Endothelial cell of hepatic sinusoid (primary cell): ENCODE data around the gene MAFG.

Experiments used
- in situ Hi-C: cut with HindIII; loops from 2 replicates; pipeline ENCODE4 v1.10.0; 2017; ENCODE audit warnings: low sequenced_read_pairs

The MAFG gene

DNA sequence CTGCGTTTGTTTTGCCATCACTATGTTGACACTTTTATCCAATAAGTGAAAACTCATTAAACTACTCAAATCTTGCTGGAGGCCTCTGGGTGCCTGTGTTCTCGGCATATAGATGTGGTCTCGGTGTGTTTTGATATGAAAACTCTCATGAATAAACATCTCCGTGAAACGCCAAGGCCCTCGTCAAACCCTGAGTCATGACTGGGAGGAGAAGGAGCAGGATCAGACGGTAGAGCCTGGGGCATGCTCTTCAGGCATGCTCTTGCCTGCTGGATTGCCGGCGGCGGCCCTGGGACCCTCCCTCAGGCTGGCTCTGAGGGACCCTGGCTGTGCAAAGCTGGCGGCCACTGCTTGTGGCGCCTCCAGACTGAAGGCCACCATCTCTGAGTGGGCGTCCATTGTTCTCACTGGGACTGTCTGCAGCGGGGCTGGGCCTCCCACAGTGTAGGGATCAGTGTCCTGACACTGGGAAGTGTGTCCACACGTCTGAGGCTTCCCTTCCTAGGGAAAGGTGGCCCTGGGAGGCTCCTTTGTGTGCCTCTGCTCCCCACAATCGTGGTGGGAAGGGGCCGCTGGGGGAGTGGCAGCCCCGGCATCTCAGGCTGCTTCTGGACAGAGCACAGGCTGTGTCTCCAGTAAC is 27.2 kb downstream of the MAFG start:
- in situ Hi-C loops = no loop called here

DNA sequence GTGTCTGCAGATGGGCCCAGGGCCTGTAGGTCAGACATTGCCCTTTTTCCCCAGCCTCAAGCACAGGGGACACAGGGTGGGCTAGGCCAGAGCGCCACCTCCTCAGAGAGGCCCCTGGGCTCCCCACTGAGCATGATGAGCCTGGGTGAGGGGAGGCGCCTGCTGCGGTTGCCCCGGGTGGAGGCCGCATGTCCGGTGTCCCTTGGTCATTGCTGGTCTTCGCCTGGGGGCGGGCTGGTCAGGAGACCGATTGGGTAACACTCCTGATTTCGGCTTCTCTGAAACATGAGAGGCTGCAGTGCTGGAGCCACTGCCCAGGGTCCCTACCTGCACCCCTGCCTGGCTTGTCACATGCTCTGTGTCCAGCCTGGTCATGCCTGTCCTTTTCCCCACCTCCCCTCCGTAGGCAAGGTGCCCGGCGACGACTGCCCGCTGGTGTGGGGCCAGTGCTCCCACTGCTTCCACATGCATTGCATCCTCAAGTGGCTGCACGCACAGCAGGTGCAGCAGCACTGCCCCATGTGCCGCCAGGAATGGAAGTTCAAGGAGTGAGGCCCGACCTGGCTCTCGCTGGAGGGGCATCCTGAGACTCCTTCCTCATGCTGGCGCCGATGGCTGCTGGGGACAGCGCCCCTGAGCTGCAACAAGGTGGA is 27.9 kb downstream of the MAFG start:
- in situ Hi-C loops = no loop called here

- in situ Hi-C loops = no loop called here
These were observed 28.6 kb downstream of the MAFG start for GRCh38 chr17:81898885-81899284.

GRCh38 chr17:81898029-81898866 is 29.3 kb downstream of the MAFG start:
- in situ Hi-C loops = no loop called here

- in situ Hi-C loops = no loop called here
These were observed 32.1 kb downstream of the MAFG start for GRCh38 chr17:81895400-81895799.

GRCh38 chr17:81891303-81891552 is 36.3 kb downstream of the MAFG start:
- in situ Hi-C loops = no loop called here

DNA sequence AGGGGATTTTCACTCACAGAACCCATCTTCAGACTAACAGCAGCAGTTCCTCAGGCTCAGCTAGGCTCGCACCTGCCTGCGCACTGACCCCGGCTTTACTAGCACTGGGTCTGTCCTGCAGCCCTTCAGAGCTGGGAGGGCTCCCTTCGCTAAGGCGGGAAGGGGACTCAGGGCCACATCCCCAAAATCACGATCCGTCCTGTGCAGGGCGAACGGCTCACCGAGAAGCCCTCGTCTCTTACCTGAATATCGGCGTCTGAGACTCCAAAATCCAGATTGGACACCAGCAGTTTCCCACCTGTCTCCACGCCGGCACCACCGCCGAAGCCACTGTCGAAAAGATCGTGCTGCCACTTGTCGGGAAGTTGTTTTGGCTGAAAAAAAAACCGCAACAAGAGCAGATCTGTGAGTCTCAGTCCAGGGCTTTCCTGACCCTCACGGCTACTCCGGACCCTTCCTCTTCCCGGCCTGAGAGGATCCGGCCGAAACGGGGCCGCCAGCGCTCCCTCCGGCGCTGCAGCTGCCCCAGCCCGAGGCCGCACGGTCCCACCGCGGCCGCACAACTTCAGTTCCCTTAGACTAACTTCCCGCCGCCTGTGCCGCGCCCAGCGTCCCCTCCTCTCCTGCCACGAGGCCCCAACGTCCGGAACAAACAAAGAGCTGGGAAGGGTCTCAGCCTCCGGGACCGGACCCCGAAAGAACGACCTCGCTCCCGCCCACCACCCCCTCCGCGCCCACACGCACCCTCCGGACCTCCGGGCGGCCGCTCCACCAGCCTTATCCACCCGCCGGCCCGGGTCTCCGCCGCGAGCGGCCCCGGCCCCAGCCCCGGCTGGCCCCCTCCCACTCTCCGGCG is 36.9 kb downstream of the MAFG start:
- in situ Hi-C loops = no loop called here

GRCh38 chr17:81889602-81890001 is 37.9 kb downstream of the MAFG start:
- in situ Hi-C loops = no loop called here

GRCh38 chr17:81888988-81889595 is 38.4 kb downstream of the MAFG start:
- in situ Hi-C loops = no loop called here

- in situ Hi-C loops = no loop called here
These were observed 39.2 kb downstream of the MAFG start for GRCh38 chr17:81888105-81888987.

DNA sequence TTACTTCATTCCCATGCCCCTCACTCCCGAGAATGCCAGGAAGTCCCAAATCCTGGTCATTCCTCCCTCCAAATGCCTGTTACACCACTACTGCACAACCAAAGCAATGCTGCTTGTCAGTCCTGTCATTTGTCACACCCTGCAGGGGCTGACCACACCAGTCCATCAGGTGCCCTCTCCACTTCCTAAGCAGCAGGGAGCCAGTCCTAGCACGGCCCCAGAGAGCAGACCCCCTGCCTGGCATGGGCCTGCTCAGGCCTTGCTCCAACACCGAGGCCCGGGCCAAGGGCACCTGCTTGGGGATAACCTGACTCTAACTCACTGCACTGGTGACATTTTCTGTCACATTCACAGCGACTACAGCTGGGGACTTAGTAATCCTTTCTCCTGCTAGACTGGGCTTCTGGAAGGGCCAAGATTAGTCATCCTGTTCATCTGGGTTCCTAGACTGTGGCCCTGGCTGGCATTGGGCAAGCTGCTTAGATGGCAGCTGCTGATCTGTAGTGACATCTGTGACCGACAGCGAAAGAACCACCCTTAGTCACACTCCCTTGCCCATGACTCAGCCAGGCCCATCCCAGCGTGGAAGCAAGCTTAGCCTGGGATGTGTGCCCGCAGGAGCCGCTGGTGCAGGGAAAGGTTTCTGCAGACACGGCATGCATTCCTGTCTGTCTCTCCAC is 41.5 kb downstream of the MAFG start:
- in situ Hi-C loops = no loop called here

DNA sequence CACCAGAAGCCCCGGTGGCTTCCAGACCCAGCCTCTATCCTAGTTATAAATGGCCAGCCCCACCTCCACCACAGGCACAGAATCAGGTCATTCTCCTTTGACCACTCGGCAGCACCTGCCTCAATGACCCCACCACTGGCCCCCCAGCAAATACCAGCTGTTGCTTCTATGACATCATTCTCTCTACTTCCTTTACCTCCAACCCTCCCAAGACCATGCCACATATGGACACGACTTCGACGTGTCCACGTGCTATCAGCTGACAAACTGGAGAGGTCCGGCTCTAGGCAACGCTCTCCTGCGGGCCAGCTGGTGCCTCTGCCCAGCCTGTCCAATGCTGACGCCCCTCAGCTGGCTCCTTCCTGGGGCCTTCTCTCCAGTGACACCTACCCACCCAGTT is 42.1 kb downstream of the MAFG start:
- in situ Hi-C loops = no loop called here

- in situ Hi-C loops = no loop called here
These were observed 42.6 kb downstream of the MAFG start for GRCh38 chr17:81884968-81885367.

DNA sequence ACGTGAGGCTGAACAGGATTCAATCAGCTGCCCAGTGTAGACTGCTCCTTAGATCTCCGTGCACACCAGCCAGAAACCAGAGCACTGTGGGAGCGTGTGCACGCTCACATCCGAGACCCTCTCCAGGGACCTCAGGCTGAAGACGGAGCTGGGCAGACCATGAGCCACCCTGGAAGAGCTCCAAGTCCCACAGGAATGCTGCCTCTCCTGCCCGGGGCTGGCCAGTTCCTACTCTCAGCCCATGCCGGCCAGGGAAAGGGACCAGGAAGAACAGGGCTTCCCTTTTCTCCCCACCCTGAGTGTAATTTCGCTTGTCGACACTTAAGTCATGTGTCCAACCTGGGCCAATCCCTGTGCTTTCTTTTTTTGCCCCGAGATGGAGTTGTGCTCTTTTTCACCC is 43.0 kb downstream of the MAFG start:
- in situ Hi-C loops = no loop called here

- in situ Hi-C loops = no loop called here
These were observed 48.4 kb downstream of the MAFG start for GRCh38 chr17:81879121-81879520.

DNA sequence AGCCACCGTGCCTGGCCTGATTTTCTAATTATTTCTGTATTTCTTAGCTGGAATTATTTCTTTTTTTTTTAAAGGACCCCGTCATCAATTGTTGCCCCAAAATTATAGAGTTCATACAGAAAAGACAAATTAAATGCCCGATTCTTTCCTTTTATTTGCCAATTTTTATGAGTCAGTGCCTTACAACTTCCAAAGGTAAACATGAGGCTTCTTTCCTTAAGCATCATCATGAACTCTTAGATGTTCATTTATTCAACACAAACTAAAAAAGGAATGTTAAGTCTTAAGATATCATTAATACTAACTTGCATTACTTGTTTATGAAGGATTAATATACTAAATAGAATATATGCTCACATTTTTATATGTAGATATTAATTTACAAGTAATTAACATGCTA is 49.2 kb downstream of the MAFG start:
- in situ Hi-C loops = no loop called here

DNA sequence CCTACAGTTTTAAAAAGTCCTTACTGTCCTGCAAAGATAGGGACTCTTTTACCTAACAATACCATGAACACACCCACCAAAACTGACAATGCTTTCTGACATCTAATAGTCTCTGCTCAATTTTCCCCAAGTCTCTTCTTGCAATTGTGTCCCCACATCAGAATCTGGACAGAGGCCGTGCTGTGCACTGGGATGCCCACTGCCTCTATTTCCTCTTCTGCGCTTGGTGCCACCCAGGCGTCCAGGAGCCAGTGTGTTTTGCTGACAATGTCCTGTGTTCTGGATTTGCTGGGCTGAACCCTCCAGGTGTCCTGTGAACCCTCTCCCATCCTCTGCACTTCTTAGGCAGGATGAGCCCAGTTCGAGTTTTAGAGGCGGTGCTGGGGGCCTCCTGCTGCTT is 50.0 kb downstream of the MAFG start:
- in situ Hi-C loops = no loop called here

- in situ Hi-C loops = no loop called here
These were observed 55.9 kb downstream of the MAFG start for GRCh38 chr17:81871387-81872230.

DNA sequence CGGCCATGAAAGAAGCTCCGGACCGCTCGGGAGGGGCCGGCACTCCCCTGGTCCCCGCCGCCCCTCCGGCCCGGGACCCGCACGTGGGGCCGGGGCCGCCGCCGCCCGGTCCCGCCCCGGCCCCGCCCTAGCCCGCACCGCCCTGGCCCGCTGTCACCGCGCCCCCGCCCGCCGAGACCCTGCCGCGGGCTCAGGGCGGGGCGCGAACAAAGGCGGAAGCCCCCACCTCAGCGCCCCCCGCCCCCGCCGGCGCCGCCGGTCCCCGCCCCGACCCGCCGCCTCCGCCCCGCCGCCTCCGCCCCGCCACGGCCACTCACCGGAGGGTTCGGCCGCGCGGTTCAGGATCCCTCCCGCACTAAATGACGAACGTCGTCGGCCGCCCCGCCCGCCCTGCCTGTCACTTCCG is 56.6 kb downstream of the MAFG start, which contains the start of gene ARHGDIA:
ARHGDIA (minus strand) TSS at position 357 of the 406 bp plus-strand sequence. CDS start 1,407 bp downstream, outside the sequence.
- in situ Hi-C loops = no loop called here
